ENCODE data around the gene NDUFB4. TPM values are rescaled to one million over a fixed set of nuclear protein-coding genes. Genes with fewer than 3 reads are reported as not detected.

The NDUFB4 gene
- total RNA-seq, 1 experiment from 2014 or later, result 138 TPM

- peak; percentile 9 for DNase-seq
- Mint-ChIP-seq H3K4me3 (ENCODE audit: low read depth, unreplicated experiment) (peak overlapping the region; percentile 75), H3K27ac (ENCODE audit: unreplicated experiment) (peak overlapping the region; percentile 56), H3K9me3 (ENCODE audit: low read depth, unreplicated experiment) (no peaks in the 10 kb centered on the region), H3K27me3 (ENCODE audit: unreplicated experiment) (no peaks in the 10 kb centered on the region), H3K36me3 (ENCODE audit: insufficient read depth, unreplicated experiment) (no peaks in the 10 kb centered on the region), H3K4me1 (ENCODE audit: low read depth, unreplicated experiment) (peaks cover 20% of the 10 kb centered on the region)
- intact Hi-C loops (cut with micrococcal nuclease; ENCODE audit: unreplicated experiment), result loop anchor here (1.0 to 10.0 kb wide), 4 partner anchors 53 to 595 kb away; no protein-coding TSS in a partner anchor
- BruUV-seq (replicated peaks), result no TSS peak
- CTCF ChIA-PET, result interaction anchor here (0.9 to 2.9 kb wide), 12 partner anchors 8 to 315 kb away, joined by 3 to 93 read pairs (median 4); partner anchors contain the start of gene NDUFB4
- TF ChIP-seq, protein P1, sequence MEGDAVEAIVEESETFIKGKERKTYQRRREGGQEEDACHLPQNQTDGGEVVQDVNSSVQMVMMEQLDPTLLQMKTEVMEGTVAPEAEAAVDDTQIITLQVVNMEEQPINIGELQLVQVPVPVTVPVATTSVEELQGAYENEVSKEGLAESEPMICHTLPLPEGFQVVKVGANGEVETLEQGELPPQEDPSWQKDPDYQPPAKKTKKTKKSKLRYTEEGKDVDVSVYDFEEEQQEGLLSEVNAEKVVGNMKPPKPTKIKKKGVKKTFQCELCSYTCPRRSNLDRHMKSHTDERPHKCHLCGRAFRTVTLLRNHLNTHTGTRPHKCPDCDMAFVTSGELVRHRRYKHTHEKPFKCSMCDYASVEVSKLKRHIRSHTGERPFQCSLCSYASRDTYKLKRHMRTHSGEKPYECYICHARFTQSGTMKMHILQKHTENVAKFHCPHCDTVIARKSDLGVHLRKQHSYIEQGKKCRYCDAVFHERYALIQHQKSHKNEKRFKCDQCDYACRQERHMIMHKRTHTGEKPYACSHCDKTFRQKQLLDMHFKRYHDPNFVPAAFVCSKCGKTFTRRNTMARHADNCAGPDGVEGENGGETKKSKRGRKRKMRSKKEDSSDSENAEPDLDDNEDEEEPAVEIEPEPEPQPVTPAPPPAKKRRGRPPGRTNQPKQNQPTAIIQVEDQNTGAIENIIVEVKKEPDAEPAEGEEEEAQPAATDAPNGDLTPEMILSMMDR (IDR thresholded peaks at IDR 0.05; ENCODE audit: unreplicated experiment), result no peak
Measured at GRCh38 chr3:120559242-120560061, 36.7 kb upstream of the NDUFB4 start.

DNA sequence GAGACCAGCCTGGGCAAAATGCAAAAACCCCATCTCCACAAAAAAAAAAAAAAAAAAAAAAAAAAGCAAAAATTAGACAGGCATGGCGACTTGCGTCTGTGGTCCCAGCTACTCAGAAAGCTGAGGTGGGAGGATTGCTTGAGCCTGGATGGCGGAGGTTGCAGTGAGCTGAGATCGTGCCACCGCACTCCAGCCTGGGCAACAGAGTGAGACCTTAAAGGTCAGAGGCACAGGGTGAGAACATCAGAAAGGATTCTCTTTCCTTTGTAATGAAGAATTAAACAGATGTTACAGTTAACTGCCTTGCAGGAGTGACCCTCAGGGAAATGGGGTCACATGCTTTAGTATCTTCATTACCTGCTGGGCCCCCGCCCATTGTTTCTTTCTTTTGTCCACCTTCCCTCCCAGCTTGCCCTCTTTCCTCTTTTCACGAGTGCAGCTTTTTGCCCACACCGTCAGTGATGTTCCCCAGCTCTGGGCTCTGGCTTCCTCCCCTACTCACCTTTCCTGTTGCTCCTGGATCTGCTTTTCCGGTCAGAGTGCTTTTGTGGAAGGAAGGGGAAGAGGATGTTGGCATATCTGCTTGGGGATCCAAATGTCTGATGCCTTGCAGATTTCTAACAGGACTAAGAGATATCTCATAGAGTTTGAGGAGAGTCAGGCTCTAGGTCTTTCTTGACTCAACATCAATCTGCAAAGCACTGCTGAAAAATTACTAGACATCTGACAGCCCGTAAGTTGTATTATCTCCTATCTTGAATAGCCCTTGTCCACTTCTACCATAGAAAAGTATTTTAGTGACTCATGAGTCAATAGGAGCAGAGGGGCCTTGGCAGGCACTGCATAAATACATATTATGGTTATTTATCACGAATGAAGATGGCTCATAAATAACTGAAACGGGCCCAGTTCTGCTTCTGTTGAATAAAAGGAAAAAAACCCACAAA is 35.6 kb upstream of the NDUFB4 start:
- TF ChIP-seq, protein P1 (IDR thresholded peaks at IDR 0.05; ENCODE audit: unreplicated experiment), result no peak
- no peaks in the 10 kb centered on the region for H3K36me3 Mint-ChIP-seq (ENCODE audit: insufficient read depth, unreplicated experiment)
- BruUV-seq (replicated peaks), result no TSS peak
- H3K4me1 Mint-ChIP-seq (ENCODE audit: low read depth, unreplicated experiment), result peaks cover 20% of the 10 kb centered on the region
- no peaks in the 10 kb centered on the region for H3K27me3 Mint-ChIP-seq (ENCODE audit: unreplicated experiment)
- CTCF ChIA-PET, result interaction anchor here (1.5 kb wide), 1 partner anchor 235 kb away, joined by 4 read pairs; no protein-coding TSS in a partner anchor
- H3K9me3 Mint-ChIP-seq (ENCODE audit: low read depth, unreplicated experiment), result no peaks in the 10 kb centered on the region
- H3K4me3 Mint-ChIP-seq (ENCODE audit: low read depth, unreplicated experiment), result no peak overlapping the region
- intact Hi-C loops (cut with micrococcal nuclease; ENCODE audit: unreplicated experiment), result loop anchor here (1.0 to 10.0 kb wide), 2 partner anchors 235 to 594 kb away; no protein-coding TSS in a partner anchor
- DNase-seq, result no peak
- H3K27ac Mint-ChIP-seq (ENCODE audit: unreplicated experiment), result no peak overlapping the region

GRCh38 chr3:120561251-120562045 is 34.7 kb upstream of the NDUFB4 start:
- Mint-ChIP-seq H3K4me1 (ENCODE audit: low read depth, unreplicated experiment) (peaks cover 20% of the 10 kb centered on the region), H3K9me3 (ENCODE audit: low read depth, unreplicated experiment) (no peaks in the 10 kb centered on the region), H3K36me3 (ENCODE audit: insufficient read depth, unreplicated experiment) (no peaks in the 10 kb centered on the region), H3K27ac (ENCODE audit: unreplicated experiment) (no peak overlapping the region), H3K4me3 (ENCODE audit: low read depth, unreplicated experiment) (no peak overlapping the region), H3K27me3 (ENCODE audit: unreplicated experiment) (no peaks in the 10 kb centered on the region)
- no TSS peak for BruUV-seq (replicated peaks)
- TF ChIP-seq, protein P1 (IDR thresholded peaks at IDR 0.05; ENCODE audit: unreplicated experiment), result peak; percentile 73
- intact Hi-C loops (cut with micrococcal nuclease; ENCODE audit: unreplicated experiment), result loop anchor here (1.0 to 10.0 kb wide), 2 partner anchors 234 to 593 kb away; no protein-coding TSS in a partner anchor
- CTCF ChIA-PET, result interaction anchor here (1.5 kb wide), 1 partner anchor 234 kb away, joined by 4 read pairs; no protein-coding TSS in a partner anchor
- DNase-seq, result peak; percentile 67

Measured in Calu3 (cell line).